GM12891 (cell line): Measurements from ENCODE around the gene ZDHHC14.

Source experiments
- POLR2A ChIP-seq: IDR thresholded peaks from 2 replicates; pipeline ENCODE4 v1.6.1; 2011; ENCODE audit warnings: low read depth, low read length, control low read depth
- POLR2AphosphoS5 ChIP-seq: IDR thresholded peaks from 2 replicates; pipeline ENCODE4 v1.6.1; 2011; ENCODE audit warnings: low read depth, low read length, control low read depth
- TAF1 ChIP-seq: IDR thresholded peaks from 2 replicates; pipeline ENCODE4 v1.6.1; 2011; ENCODE audit warnings: low read depth, low read length, control low read depth

DNA sequence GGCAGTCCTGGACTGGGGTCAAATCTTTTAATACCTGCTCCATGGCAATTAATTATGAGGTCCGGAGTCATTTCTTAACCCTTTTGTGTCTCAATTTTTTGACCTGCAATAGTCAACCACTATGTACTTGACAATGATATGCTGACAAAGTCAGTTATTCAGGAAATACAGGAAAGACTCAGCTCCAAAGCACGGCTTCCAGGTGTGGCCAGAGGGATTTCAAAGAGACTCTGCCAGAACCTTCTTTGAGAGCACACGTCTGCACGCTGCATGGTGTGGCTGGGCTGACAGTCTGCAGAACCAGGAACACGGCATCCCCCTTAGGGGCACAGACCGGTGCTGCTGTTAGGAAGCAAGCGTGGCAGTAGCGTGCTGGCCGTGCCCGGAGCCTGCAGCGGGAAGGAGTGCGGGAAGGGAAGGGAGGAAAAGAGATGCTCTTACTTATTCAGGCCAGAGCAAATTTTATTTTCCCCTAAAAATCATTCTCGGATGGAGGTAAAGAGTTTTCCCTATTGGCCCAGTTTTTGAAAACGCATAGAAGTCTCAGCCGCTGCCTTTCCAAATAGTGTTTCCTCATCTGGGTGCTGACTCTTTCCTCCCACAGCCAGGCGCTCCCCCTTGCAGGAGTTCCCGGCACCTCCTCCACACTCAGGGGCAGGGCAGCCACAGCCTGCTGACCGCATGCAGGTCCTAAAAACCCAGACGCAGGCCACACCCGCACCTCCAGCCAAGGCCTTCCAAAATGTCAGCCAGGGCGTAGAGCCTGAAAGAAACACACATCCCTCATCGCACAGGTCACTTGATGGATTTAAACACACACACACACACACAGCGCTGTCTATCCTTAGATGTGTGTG is 254.6 kb downstream of the ZDHHC14 start:
- TF ChIP-seq POLR2A: no peak
- TF ChIP-seq POLR2AphosphoS5: no peak
- no peak for TF ChIP-seq TAF1
